Thymus (tissue), 11 donors: Measurements from ENCODE around the gene GDF11. TPM values are rescaled to one million over a fixed set of nuclear protein-coding genes. Genes with fewer than 3 reads are reported as not detected.
"Not testable (repeated sequence)": the region's sequence is repeated elsewhere in the genome, so short reads cannot be mapped to it uniquely, and the experiment has no call there.

ENCODE experiments used
- DNase-seq, 9 donors: peaks; one replicate each; pipeline ENCODE4 v3.0.0-alpha.2; 2013; ENCODE audit warnings: low spot score in 9 of 9, low read depth in 6 of 9, missing footprints in 1 of 9
- H3K27ac ChIP-seq, 2 donors: one replicate each; pipeline ENCODE4 v1.5.1; 2013; ENCODE audit warnings: control low read depth in 1 of 2, low read depth in 1 of 2, low read length in 1 of 2, mild to moderate bottlenecking in 1 of 2, moderate library complexity in 1 of 2
- H3K27me3 ChIP-seq, 2 donors: one replicate each; pipeline ENCODE4 v1.5.1; 2013; ENCODE audit warnings: low read length in 1 of 2; ENCODE audit not compliant: control insufficient read depth in 2 of 2, insufficient read depth in 1 of 2
- H3K36me3 ChIP-seq, 2 donors: one replicate each; pipeline ENCODE4 v1.5.1; 2013; ENCODE audit warnings: low read length in 1 of 2, mild to moderate bottlenecking in 1 of 2, moderate library complexity in 1 of 2; ENCODE audit not compliant: control insufficient read depth in 2 of 2, insufficient read depth in 2 of 2
- H3K4me1 ChIP-seq, 2 donors: one replicate each; pipeline ENCODE4 v1.5.1; 2013; ENCODE audit warnings: low read length in 2 of 2; ENCODE audit not compliant: control insufficient read depth in 2 of 2, insufficient read depth in 2 of 2
- H3K4me3 ChIP-seq, 2 donors: one replicate each; pipeline ENCODE4 v1.5.1; 2013; ENCODE audit warnings: low read length in 2 of 2, control low read depth in 1 of 2, mild to moderate bottlenecking in 1 of 2
- H3K9me3 ChIP-seq, 2 donors: one replicate each; pipeline ENCODE4 v1.5.1; 2013; ENCODE audit warnings: low read length in 1 of 2, mild to moderate bottlenecking in 1 of 2; ENCODE audit not compliant: control insufficient read depth in 2 of 2, insufficient read depth in 1 of 2
- WGBS: extraction: QIAGEN DNeasy Blood & Tissue Kit; methylation state at CpG from one replicate; pipeline ENCODE4 v1.1.7; 2013; 5-methylcytosine and 5-hydroxymethylcytosine counted together
- polyA plus RNA-seq: library from polyadenylated mRNA; stranded (reverse); fragments of 200-250 nt; gene quantifications from one replicate; pipeline ENCODE4 v1.2.3, GENCODE V29; 2013
- total RNA-seq: library from RNA; stranded (reverse); fragments of 120-200 nt; gene quantifications from one replicate; pipeline ENCODE4 v1.2.4, GENCODE V29; 2013
- donor health status: healthy.

Gene GDF11
- total and polyA plus RNA-seq, 2 donors = 1.9 to 2.8 TPM

DNA sequence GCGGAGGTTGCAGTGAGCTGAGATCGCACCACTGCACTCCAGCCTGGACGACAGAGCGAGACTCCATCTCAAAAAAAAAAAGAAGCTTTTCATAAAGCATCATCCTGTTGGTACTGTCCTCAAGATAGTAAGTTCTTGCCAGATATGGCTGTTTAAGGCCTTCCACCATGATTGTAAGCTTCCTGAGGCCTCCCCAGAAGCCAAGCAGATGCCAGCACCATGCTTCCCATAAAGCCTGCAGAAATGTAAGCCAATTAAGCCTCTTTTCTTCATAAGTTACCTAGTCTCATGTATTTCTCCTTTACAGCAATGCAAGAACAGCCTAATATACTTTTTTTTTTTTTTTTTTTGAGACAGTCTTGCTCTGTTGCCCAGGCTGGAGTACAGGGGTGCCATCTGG is 15.7 kb downstream of the GDF11 start:
- not testable (repeated sequence) for DNase-seq, H3K9me3 ChIP-seq, H3K27ac ChIP-seq, H3K27me3 ChIP-seq, H3K4me1 ChIP-seq, H3K4me3 ChIP-seq
- WGBS = 98% methylated on average over 4 of the region's 4 CpGs
- peaks cover 61 to 83% of the 10 kb centered on the region in 2 donors for H3K36me3 ChIP-seq

DNA sequence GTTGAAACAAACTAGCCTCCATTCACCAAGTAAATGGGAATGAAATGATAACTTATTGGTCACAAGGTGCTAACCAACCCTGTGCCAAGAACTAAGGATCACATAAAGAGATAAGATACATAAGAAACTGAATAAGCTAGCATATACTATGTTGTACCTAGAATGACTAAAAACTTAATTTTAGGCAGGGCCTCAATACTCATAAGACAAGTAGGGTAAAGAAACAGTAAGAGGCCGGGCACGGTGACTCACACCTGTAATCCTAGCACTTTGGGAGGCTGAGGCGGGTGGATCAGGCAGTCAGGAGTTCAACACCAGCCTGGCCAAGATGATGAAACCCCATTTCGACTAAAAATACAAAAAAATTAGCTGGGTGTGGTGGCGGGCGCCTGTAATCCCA is 17.7 kb downstream of the GDF11 start:
- WGBS = 97% methylated on average over 6 of the region's 6 CpGs
- no peak for DNase-seq
- Histone ChIP-seq H3K9me3 (peaks cover 0 to 1% of the 10 kb centered on the region in 2 donors), H3K27ac (no peak overlapping the region), H3K4me1 (no peaks in the 10 kb centered on the region), H3K27me3 (no peaks in the 10 kb centered on the region), H3K36me3 (peaks cover 49 to 75% of the 10 kb centered on the region in 2 donors), H3K4me3 (no peak overlapping the region)

DNA sequence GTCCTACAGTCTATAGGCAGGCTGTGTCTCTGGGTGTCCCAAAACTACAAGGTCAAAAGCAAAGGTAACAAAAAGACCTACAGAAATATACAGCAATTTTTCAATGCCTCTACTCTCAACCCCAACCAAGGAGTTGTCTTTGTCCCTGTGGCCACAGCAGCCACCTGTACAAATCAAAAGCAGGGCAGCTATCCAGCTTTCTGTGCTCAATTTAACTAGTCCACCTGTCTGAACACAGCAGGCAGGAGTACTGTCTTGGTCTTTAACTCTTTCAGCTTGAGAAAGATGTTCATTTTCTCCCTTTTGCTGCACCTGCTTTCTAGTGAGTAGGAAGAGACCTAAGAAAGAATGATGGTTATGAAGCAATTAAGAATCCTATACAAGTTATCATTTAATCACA is 19.7 kb downstream of the GDF11 start:
- peaks cover 0 to 1% of the 10 kb centered on the region in 2 donors for H3K9me3 ChIP-seq
- peaks cover 46 to 67% of the 10 kb centered on the region in 2 donors for H3K36me3 ChIP-seq
- H3K4me1 ChIP-seq = no peaks in the 10 kb centered on the region
- H3K27me3 ChIP-seq = no peaks in the 10 kb centered on the region
- no peak overlapping the region for H3K4me3 ChIP-seq
- no peak overlapping the region for H3K27ac ChIP-seq
- no peak for DNase-seq

GRCh38 chr12:55765736-55766290 is 22.9 kb downstream of the GDF11 start:
- H3K27me3 ChIP-seq = no peaks in the 10 kb centered on the region
- no peak overlapping the region for H3K4me3 ChIP-seq
- DNase-seq = no peak
- H3K9me3 ChIP-seq = no peaks in the 10 kb centered on the region
- WGBS = 96% methylated on average over 5 of the region's 5 CpGs
- H3K27ac ChIP-seq = no peak overlapping the region
- H3K4me1 ChIP-seq = no peaks in the 10 kb centered on the region
- peaks cover 23 to 47% of the 10 kb centered on the region in 2 donors for H3K36me3 ChIP-seq

GRCh38 chr12:55767156-55767555 is 24.2 kb downstream of the GDF11 start:
- no peak overlapping the region for H3K4me3 ChIP-seq
- H3K9me3 ChIP-seq = no peaks in the 10 kb centered on the region
- peaks cover 19 to 48% of the 10 kb centered on the region in 2 donors for H3K36me3 ChIP-seq
- no peaks in the 10 kb centered on the region for H3K4me1 ChIP-seq
- DNase-seq = no peak
- H3K27ac ChIP-seq = no peak overlapping the region
- H3K27me3 ChIP-seq = no peaks in the 10 kb centered on the region
- WGBS = over 99% methylated on average over 4 of the region's 4 CpGs

DNA sequence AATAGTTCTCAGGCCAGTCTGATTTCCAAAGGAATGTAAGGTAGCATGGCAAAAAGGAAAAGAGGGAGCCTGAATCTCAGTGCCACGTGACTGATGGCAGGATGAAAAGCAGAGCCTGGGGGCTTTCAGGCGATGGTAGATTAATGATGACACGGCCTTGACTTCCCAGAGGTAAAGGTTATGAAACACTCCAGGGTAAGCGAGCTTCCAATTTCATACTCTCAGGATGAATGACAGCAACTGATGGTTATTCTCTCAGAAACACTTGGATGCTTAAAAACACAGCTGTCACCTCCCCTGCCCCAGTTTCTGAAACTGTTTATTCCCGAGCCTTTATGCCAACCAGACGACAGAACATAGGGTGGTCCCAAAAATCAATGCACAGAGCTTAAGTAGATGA is 28.8 kb downstream of the GDF11 start:
- no peak for DNase-seq
- H3K9me3 ChIP-seq = no peaks in the 10 kb centered on the region
- H3K27me3 ChIP-seq = no peaks in the 10 kb centered on the region
- H3K4me1 ChIP-seq = no peaks in the 10 kb centered on the region
- H3K4me3 ChIP-seq = no peak overlapping the region
- no peak overlapping the region for H3K27ac ChIP-seq
- WGBS = 96% methylated on average over 6 of the region's 6 CpGs
- peaks cover 12 to 46% of the 10 kb centered on the region in 2 donors for H3K36me3 ChIP-seq

- Histone ChIP-seq H3K4me3 (no peak overlapping the region), H3K27me3 (no peaks in the 10 kb centered on the region), H3K9me3 (no peaks in the 10 kb centered on the region), H3K4me1 (no peaks in the 10 kb centered on the region), H3K36me3 (peaks cover 26 to 71% of the 10 kb centered on the region in 2 donors), H3K27ac (no peak overlapping the region)
- DNase-seq = no peak
- 98% methylated on average over 3 of the region's 3 CpGs for WGBS
Measured at GRCh38 chr12:55777856-55778255, 34.9 kb downstream of the GDF11 start.

DNA sequence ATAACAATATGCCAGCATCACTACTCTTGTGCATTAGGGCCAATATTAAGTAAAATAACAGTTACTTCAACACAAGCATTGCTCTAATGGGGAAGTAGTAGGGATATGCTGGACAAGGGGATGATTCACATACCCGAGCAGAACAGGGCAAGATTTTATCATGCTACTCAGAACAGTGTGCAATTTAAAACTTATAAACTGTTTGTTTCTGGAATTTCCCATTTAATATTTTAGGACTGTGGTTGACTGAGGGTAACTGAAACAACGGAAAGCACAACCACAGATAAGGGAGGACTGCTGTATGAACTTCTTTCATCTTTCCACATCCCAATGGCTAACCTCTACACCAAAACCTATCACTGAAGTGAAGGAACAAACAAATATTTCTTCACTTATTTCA is 37.8 kb downstream of the GDF11 start:
- H3K9me3 ChIP-seq = no peaks in the 10 kb centered on the region
- H3K27ac ChIP-seq = no peak overlapping the region
- no peaks in the 10 kb centered on the region for H3K27me3 ChIP-seq
- H3K4me1 ChIP-seq = no peaks in the 10 kb centered on the region
- no peak overlapping the region for H3K4me3 ChIP-seq
- 81% methylated on average over 2 of the region's 2 CpGs for WGBS
- H3K36me3 ChIP-seq = peaks cover 31 to 91% of the 10 kb centered on the region in 2 donors
- no peak for DNase-seq

- H3K27me3 ChIP-seq = no peaks in the 10 kb centered on the region
- WGBS = 96% methylated on average over 7 of the region's 7 CpGs
- H3K4me1 ChIP-seq = no peaks in the 10 kb centered on the region
- H3K9me3 ChIP-seq = no peaks in the 10 kb centered on the region
- peaks cover 36 to 77% of the 10 kb centered on the region in 2 donors for H3K36me3 ChIP-seq
- no peak overlapping the region for H3K4me3 ChIP-seq
- DNase-seq = no peak
- H3K27ac ChIP-seq = no peak overlapping the region
Measured at GRCh38 chr12:55788546-55788945, 45.6 kb downstream of the GDF11 start.

DNA sequence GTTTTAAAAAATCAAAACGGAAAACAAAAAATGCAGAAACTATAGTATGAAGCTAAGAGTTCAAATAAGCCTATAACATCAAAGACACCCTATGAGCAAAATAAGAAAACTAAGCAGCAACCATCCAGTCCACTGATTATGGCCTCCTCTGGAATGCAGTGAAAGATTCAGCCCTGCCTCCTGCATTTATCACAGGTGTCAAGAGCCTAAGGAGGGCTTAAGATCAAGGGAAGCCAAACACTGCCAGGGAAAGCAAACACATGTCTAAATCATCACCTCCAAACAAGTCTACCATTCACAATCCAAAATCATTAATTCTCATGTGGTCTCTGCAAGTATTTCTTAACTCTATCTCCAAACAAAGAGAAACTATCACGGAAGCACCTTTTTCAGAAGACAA is 46.2 kb downstream of the GDF11 start:
- no peaks in the 10 kb centered on the region for H3K27me3 ChIP-seq
- H3K36me3 ChIP-seq = peaks cover 34 to 76% of the 10 kb centered on the region in 2 donors
- no peak overlapping the region for H3K27ac ChIP-seq
- no peaks in the 10 kb centered on the region for H3K4me1 ChIP-seq
- H3K9me3 ChIP-seq = no peaks in the 10 kb centered on the region
- WGBS = 98% methylated on average over 2 of the region's 2 CpGs
- H3K4me3 ChIP-seq = no peak overlapping the region
- no peak for DNase-seq
